Keratinocyte (primary cell): Measurements from ENCODE around the gene GMIP. TPM values are rescaled to one million over a fixed set of nuclear protein-coding genes. Genes with fewer than 3 reads are reported as not detected.
A peak's percentile ranks its signal among the peaks of the same experiment; 100 is the strongest.
"Not testable (repeated sequence)": the region's sequence is repeated elsewhere in the genome, so short reads cannot be mapped to it uniquely, and the experiment has no call there.

Experiments used
- DNase-seq: peaks from one replicate; pipeline ENCODE4 v3.0.0-alpha.2; 2011; ENCODE audit warnings: low read depth, missing footprints, low spot score
- FAIRE-seq: peaks from 2 replicates; lab custom pipeline; 2011; peaks lifted over from hg19 to GRCh38; lab: Jason Lieb, UNC
- H2AFZ ChIP-seq: 2 replicates; pipeline ENCODE4 v1.6.0; 2012; ENCODE audit warnings: low read length, control low read depth, inconsistent platforms; ENCODE audit not compliant: control insufficient read depth
- H3K27ac ChIP-seq: 2 replicates; pipeline ENCODE4 v1.5.1; 2011; ENCODE audit warnings: low read length; ENCODE audit not compliant: control insufficient read depth, insufficient read depth
- H3K27me3 ChIP-seq: 3 replicates; pipeline ENCODE4 v1.6.0; 2011; ENCODE audit warnings: low read length; ENCODE audit not compliant: control insufficient read depth, insufficient read depth; ENCODE audit errors: extremely low read depth
- H3K36me3 ChIP-seq, 2 experiments: 2 replicates in 1 of 2; 3 replicates in 1 of 2; pipeline ENCODE4 v1.5.1; 2011; ENCODE audit warnings: low read length in 2 of 2, mild to moderate bottlenecking in 1 of 2; ENCODE audit not compliant: control insufficient read depth in 2 of 2, insufficient read depth in 2 of 2; ENCODE audit errors: extremely low read depth in 1 of 2
- H3K4me1 ChIP-seq: 3 replicates; pipeline ENCODE4 v1.5.1; 2011; ENCODE audit warnings: low read length; ENCODE audit not compliant: control insufficient read depth, insufficient read depth; ENCODE audit errors: extremely low read depth
- H3K4me2 ChIP-seq: 3 replicates; pipeline ENCODE4 v1.6.0; 2011; ENCODE audit warnings: low read depth, low read length; ENCODE audit not compliant: control insufficient read depth, insufficient read depth; ENCODE audit errors: extremely low read depth
- H3K4me3 ChIP-seq, 3 experiments: fragments of 200-600 bp in 1 of 3; sonication (generic) in 1 of 3; 2 replicates in 2 of 3; 3 replicates in 1 of 3; pipeline ENCODE4 v1.5.1; 2011 to 2016; ENCODE audit warnings: low read length in 3 of 3, mild to moderate bottlenecking in 3 of 3, control low read depth in 2 of 3, inconsistent platforms in 1 of 3, low read depth in 1 of 3, mixed read lengths in 1 of 3, mixed run types in 1 of 3, moderate library complexity in 1 of 3; ENCODE audit not compliant: control insufficient read depth in 2 of 3, insufficient read depth in 2 of 3; ENCODE audit errors: extremely low read depth in 1 of 3
- H3K79me2 ChIP-seq: 2 replicates; pipeline ENCODE4 v1.6.0; 2012; ENCODE audit warnings: low read length; ENCODE audit not compliant: control insufficient read depth, insufficient read depth
- H3K9ac ChIP-seq: 3 replicates; pipeline ENCODE4 v1.6.0; 2011; ENCODE audit warnings: low read length; ENCODE audit not compliant: control insufficient read depth, insufficient read depth; ENCODE audit errors: extremely low read depth
- H3K9me1 ChIP-seq: 3 replicates; pipeline ENCODE4 v1.6.0; 2011; ENCODE audit warnings: low read length; ENCODE audit not compliant: control insufficient read depth, insufficient read depth; ENCODE audit errors: extremely low read depth
- H3K9me3 ChIP-seq: 2 replicates; pipeline ENCODE4 v1.5.1; 2012; ENCODE audit warnings: low read depth, low read length; ENCODE audit not compliant: control insufficient read depth
- H4K20me1 ChIP-seq: 3 replicates; pipeline ENCODE4 v1.6.0; 2011; ENCODE audit warnings: low read length; ENCODE audit not compliant: control insufficient read depth, insufficient read depth; ENCODE audit errors: extremely low read depth
- CTCF ChIP-seq, 3 experiments: IDR thresholded peaks in 1 of 3; conservative IDR thresholded peaks in 1 of 3; optimal IDR thresholded peaks in 1 of 3; 2 replicates in 2 of 3; 3 replicates in 1 of 3; pipeline versions ENCODE3 to v1.5.1; 2011; ENCODE audit warnings: low read length in 3 of 3, mild to moderate bottlenecking in 3 of 3, moderate library complexity in 2 of 3, control low read depth in 1 of 3, inconsistent platforms in 1 of 3; ENCODE audit not compliant: insufficient read depth in 2 of 3; ENCODE audit errors: extremely low read depth in 1 of 3
- EZH2 ChIP-seq: IDR thresholded peaks from one replicate; pipeline ENCODE4 v1.6.1; 2012; ENCODE audit warnings: inconsistent platforms, mild to moderate bottlenecking, low read length, moderate library complexity
- dilution Hi-C: fragments of 300-500 bp; cut with MboI; formaldehyde crosslinking; loops from one replicate; pipeline ENCODE4 v1.7.0; 2020; ENCODE audit warnings: low sequenced_read_pairs; ENCODE audit not compliant: extremely low pct_ligation_motif_present
- polyA plus RNA-seq, 5 experiments: library from polyadenylated mRNA; depleted of rRNA in 3 of 5; stranded (reverse) in 3 of 5; stranded (forward) in 1 of 5; unstranded in 1 of 5; fragments of >200 nt; gene quantifications; 1 replicate in 1 of 5; 2 replicates in 3 of 5; 3 replicates in 1 of 5; pipeline versions ENCODE4 v1.2.1 to v1.2.3, GENCODE V29; 2011 to 2012; ENCODE audit warnings: missing spikeins in 2 of 5, low read depth in 1 of 5, low replicate concordance in 1 of 5

GMIP gene
- polyA plus RNA-seq, 1 donor (not counting 4 experiments of a cell fraction or from before 2014, with no cell fraction given): 5.0 TPM

GRCh38 chr19:19670070-19670551 is 26.7 kb upstream of the GMIP start:
- H3K4me2 ChIP-seq: peak overlapping the region; percentile 88
- peak overlapping the region; percentile 81 to 82 (median 82) for H3K4me3 ChIP-seq
- no peaks in the 10 kb centered on the region for H3K9me3 ChIP-seq
- peaks cover 0 to 2% of the 10 kb centered on the region in 2 experiments for H3K36me3 ChIP-seq
- H2AFZ ChIP-seq: peak overlapping the region; percentile 10
- H4K20me1 ChIP-seq: no peaks in the 10 kb centered on the region
- no peaks in the 10 kb centered on the region for H3K9me1 ChIP-seq
- TF ChIP-seq EZH2 (no peak), CTCF (optimal IDR thresholded peaks at IDR 0.05 in 1 of 3, IDR thresholded peaks at IDR 0.05 in 1 of 3, conservative IDR thresholded peaks at IDR 0.05 in 1 of 3; ENCODE audit: extremely low read depth in 1 of 3, insufficient read depth in 2 of 3, low read length in 3 of 3) (no peak)
- peaks cover 22% of the 10 kb centered on the region for H3K79me2 ChIP-seq
- dilution Hi-C loops: no loop called here
- H3K27ac ChIP-seq: no peak overlapping the region
- no peak for FAIRE-seq
- no peaks in the 10 kb centered on the region for H3K27me3 ChIP-seq
- DNase-seq: no peak
- H3K9ac ChIP-seq: peak overlapping the region; percentile 81
- peaks cover 3% of the 10 kb centered on the region for H3K4me1 ChIP-seq

- Histone ChIP-seq H3K27me3 (no peaks in the 10 kb centered on the region), H3K4me2 (peak within 1 kb of the TSS; percentile 88), H3K9me3 (no peaks in the 10 kb centered on the region), H2AFZ (peak within 1 kb of the TSS; percentile 78), H3K4me3 (peak within 1 kb of the TSS; percentile 81 to 82 (median 82)), H3K27ac (peak within 1 kb of the TSS; percentile 69), H3K9ac (peak within 1 kb of the TSS; percentile 81), H3K4me1 (peaks cover 3% of the 10 kb centered on the region), H3K36me3 (peaks cover 0 to 2% of the 10 kb centered on the region in 2 experiments), H3K9me1 (no peaks in the 10 kb centered on the region), H4K20me1 (no peaks in the 10 kb centered on the region), H3K79me2 (peaks cover 18% of the 10 kb centered on the region)
- no peak for TF ChIP-seq EZH2
- TF ChIP-seq CTCF (optimal IDR thresholded peaks at IDR 0.05 in 1 of 3, IDR thresholded peaks at IDR 0.05 in 1 of 3, conservative IDR thresholded peaks at IDR 0.05 in 1 of 3; ENCODE audit: extremely low read depth in 1 of 3, insufficient read depth in 2 of 3, low read length in 3 of 3): no peak
- dilution Hi-C loops: no loop called here
- DNase-seq (peak; percentile 59), FAIRE-seq (no peak)
These were observed 25.0 kb upstream of the GMIP start, which contains the start of gene ZNF101 for GRCh38 chr19:19668230-19669012. Gene ZNF101, plus strand, starts transcription at chr19:19668839. Its CDS starts 125 bp downstream, at chr19:19668964.

- DNase-seq, H3K27ac ChIP-seq, H3K27me3 ChIP-seq, dilution Hi-C loops, H3K4me3 ChIP-seq, FAIRE-seq, H3K4me2 ChIP-seq, H4K20me1 ChIP-seq, H3K9me1 ChIP-seq, H2AFZ ChIP-seq, H3K9me3 ChIP-seq, H3K9ac ChIP-seq: not testable (repeated sequence)
- Histone ChIP-seq H3K4me1 (peaks cover 20% of the 10 kb centered on the region), H3K36me3 (peaks cover 0 to 10% of the 10 kb centered on the region in 2 experiments), H3K79me2 (peaks cover 39% of the 10 kb centered on the region)
These were observed 22.0 kb upstream of the GMIP start for GRCh38 chr19:19665420-19665948.
